HCT116 (cell line): ENCODE measurements around the gene CDH4. TPM values are rescaled to one million over a fixed set of nuclear protein-coding genes. Genes with fewer than 3 reads are reported as not detected.

Experiments
- ATAC-seq: fragments of 200-7000 bp; cut with Tn5 transposase; 2 replicates; pipeline ENCODE4 v1.9.1; 2020; ENCODE audit warnings: mild to moderate bottlenecking, moderate library complexity
- BruUV-seq: library from RNA; stranded (reverse); fragments of 400-500 nt; replicated peaks from 2 replicates; lab custom pipeline; 2021; lab: Mats Ljungman, UMichigan
- CTCF ChIA-PET: fragments of 300-600 bp; sonication (Branson Sonifier 250); formaldehyde crosslinking; loops from one replicate; lab custom pipeline; 2021; ENCODE audit warnings: antibody characterized with exemption; lab: Charles Lee
- POLR2A ChIA-PET: fragments of 300-600, 350-600 bp; sonication (Branson Sonifier 250); formaldehyde crosslinking; loops from one replicate; lab custom pipeline; 2021; ENCODE audit warnings: antibody characterized with exemption; lab: Charles Lee
- RAD21 ChIA-PET, 2 experiments: fragments of 300-600 bp; sonication (Branson Sonifier 250); formaldehyde crosslinking; loops; one replicate each; lab custom pipeline; 2023; ENCODE audit warnings: low total read pairs in 2 of 2; ENCODE audit not compliant: uncharacterized antibody in 2 of 2, unreplicated experiment in 2 of 2, low non-redundant PET in 1 of 2; lab: Charles Lee
- DNase-seq: peaks from one replicate; pipeline ENCODE4 v3.0.0-alpha.2; 2010; ENCODE audit warnings: low read depth, low spot score
- H2AFZ ChIP-seq: fragments of 200-600 bp; shearing (Covaris generic), sonication (generic); 2 replicates; pipeline ENCODE4 v1.6.1; 2017; ENCODE audit warnings: low read depth, mixed run types, mixed read lengths, antibody characterized with exemption, low read length; ENCODE audit not compliant: poor library complexity, severe bottlenecking
- H3K27ac ChIP-seq: 2 replicates; pipeline ENCODE4 v1.5.1; 2012; ENCODE audit warnings: low read depth, low read length
- H3K27me3 ChIP-seq: fragments of 200-600 bp; sonication (generic); 2 replicates; pipeline ENCODE4 v1.6.1; 2016; ENCODE audit warnings: mixed run types, low read length, mixed read lengths; ENCODE audit not compliant: insufficient read depth
- H3K36me3 ChIP-seq, 2 experiments: fragments of 200-500 bp in 1 of 2; fragments of 200-600 bp in 1 of 2; sonication (Bioruptor generic) in 1 of 2; sonication (generic) in 1 of 2; 2 replicates each; pipeline versions ENCODE4 v1.5.1 to v1.6.1; 2014 to 2016; ENCODE audit warnings: low read length in 2 of 2, inconsistent platforms in 1 of 2, mixed read lengths in 1 of 2, mixed run types in 1 of 2; ENCODE audit not compliant: insufficient read depth in 2 of 2, control insufficient read depth in 1 of 2
- H3K4me1 ChIP-seq, 2 experiments: fragments of 200-600 bp in 1 of 2; sonication (generic) in 1 of 2; 2 replicates each; pipeline versions ENCODE4 v1.5.1 to v1.6.1; 2012 to 2017; ENCODE audit warnings: low read length in 2 of 2, inconsistent platforms in 1 of 2, mild to moderate bottlenecking in 1 of 2, mixed read lengths in 1 of 2, mixed run types in 1 of 2, moderate library complexity in 1 of 2; ENCODE audit not compliant: insufficient read depth in 2 of 2, control insufficient read depth in 1 of 2
- H3K4me2 ChIP-seq: fragments of 200-600 bp; sonication (generic); 2 replicates; pipeline ENCODE4 v1.6.1; 2017; ENCODE audit warnings: mixed run types, low read length, mixed read lengths
- H3K4me3 ChIP-seq, 2 experiments: fragments of 200-600 bp in 1 of 2; sonication (generic) in 1 of 2; replicated peaks in 1 of 2; 2 replicates each; pipeline ENCODE4 v1.5.1; 2011 to 2016; ENCODE audit warnings: low read length in 2 of 2, control low read depth in 1 of 2, low read depth in 1 of 2, mild to moderate bottlenecking in 1 of 2, mixed read lengths in 1 of 2, mixed run types in 1 of 2
- H3K79me2 ChIP-seq: fragments of 200-600 bp; sonication (generic); 2 replicates; pipeline ENCODE4 v1.6.1; 2017; ENCODE audit warnings: mild to moderate bottlenecking, mixed run types, low read length, moderate library complexity, mixed read lengths; ENCODE audit not compliant: insufficient read depth
- H3K9ac ChIP-seq: fragments of 200-600 bp; sonication (generic); 2 replicates; pipeline ENCODE4 v1.6.1; 2016; ENCODE audit warnings: low read length, mixed read lengths
- H3K9me2 ChIP-seq: fragments of 200-600 bp; sonication (generic), shearing (Covaris generic); 2 replicates; pipeline ENCODE4 v1.6.1; 2017; ENCODE audit warnings: mixed run types, mild to moderate bottlenecking, moderate library complexity; ENCODE audit not compliant: insufficient read depth
- H3K9me3 ChIP-seq, 2 experiments: fragments of 200-500 bp in 1 of 2; fragments of 200-600 bp in 1 of 2; sonication (Bioruptor generic) in 1 of 2; sonication (generic) in 1 of 2; 2 replicates each; pipeline ENCODE4 v1.6.1; 2014 to 2017; ENCODE audit warnings: low read length in 2 of 2, mixed read lengths in 2 of 2, inconsistent platforms in 1 of 2, low read depth in 1 of 2, mild to moderate bottlenecking in 1 of 2, mixed run types in 1 of 2, moderate library complexity in 1 of 2; ENCODE audit not compliant: control insufficient read depth in 1 of 2, insufficient read depth in 1 of 2
- H4K20me1 ChIP-seq: fragments of 200-600 bp; sonication (generic), shearing (Covaris generic); 2 replicates; pipeline ENCODE4 v1.6.1; 2017; ENCODE audit warnings: mixed run types, mild to moderate bottlenecking, moderate library complexity; ENCODE audit not compliant: insufficient read depth
- CBX3 ChIP-seq: IDR thresholded peaks from 2 replicates; pipeline ENCODE4 v1.6.1; 2012; ENCODE audit warnings: low read depth
- CEBPB ChIP-seq: IDR thresholded peaks from 2 replicates; pipeline ENCODE4 v1.6.1; 2012; ENCODE audit warnings: low read depth
- EGR1 ChIP-seq: IDR thresholded peaks from 2 replicates; pipeline ENCODE4 v1.6.1; 2012; ENCODE audit warnings: low read depth
- EZH2 ChIP-seq: fragments of 200-600 bp; sonication (generic); IDR thresholded peaks from 2 replicates; pipeline ENCODE4 v1.6.1; 2017; ENCODE audit warnings: antibody characterized with exemption, mixed run types
- EZH2phosphoT487 ChIP-seq: fragments of 200-600 bp; IDR thresholded peaks from 2 replicates; pipeline ENCODE4 v1.6.1; 2018; ENCODE audit warnings: antibody characterized with exemption, borderline replicate concordance
- JUND ChIP-seq: IDR thresholded peaks from 2 replicates; pipeline ENCODE4 v1.6.1; 2012
- POLR2A ChIP-seq: IDR thresholded peaks from 2 replicates; pipeline ENCODE4 v1.7.0; 2011; ENCODE audit warnings: borderline replicate concordance; ENCODE audit not compliant: insufficient read depth, insufficient read length; ENCODE audit errors: extremely low read depth
- POLR2AphosphoS5 ChIP-seq: IDR thresholded peaks from 2 replicates; pipeline ENCODE4 v1.6.1; 2011; ENCODE audit warnings: mild to moderate bottlenecking, low read depth, low read length, moderate library complexity
- RAD21 ChIP-seq: IDR thresholded peaks from 2 replicates; pipeline ENCODE4 v1.6.1; 2012; ENCODE audit warnings: low read depth, mild to moderate bottlenecking
- SIN3A ChIP-seq: IDR thresholded peaks from 2 replicates; pipeline ENCODE4 v1.6.1; 2012; ENCODE audit warnings: low read depth
- SP1 ChIP-seq: IDR thresholded peaks from 2 replicates; pipeline ENCODE4 v1.6.1; 2012; ENCODE audit warnings: low read depth
- TCF7L2 ChIP-seq: IDR thresholded peaks from 2 replicates; pipeline ENCODE4 v1.7.0; 2011; ENCODE audit warnings: borderline replicate concordance, inconsistent platforms; ENCODE audit not compliant: insufficient read depth, insufficient read length; ENCODE audit errors: extremely low read depth
- YY1 ChIP-seq: IDR thresholded peaks from 2 replicates; pipeline ENCODE4 v1.6.1; 2011; ENCODE audit warnings: low read length, low read depth, moderate library complexity, mild to moderate bottlenecking; ENCODE audit not compliant: insufficient replicate concordance; ENCODE audit errors: extremely low read depth
- ZFX ChIP-seq: fragments of 450-650 bp; IDR thresholded peaks from 2 replicates; pipeline ENCODE4 v1.6.1; 2017
- intact Hi-C: fragments of 100-400 bp; cut with micrococcal nuclease; formaldehyde crosslinking; loops from 2 replicates; pipeline ENCODE4 v1.10.0; 2022
- total RNA-seq: library from RNA; stranded (reverse); gene quantifications from one replicate; pipeline ENCODE4 v1.2.1, GENCODE V29; 2021; ENCODE audit not compliant: unreplicated experiment
- TF ChIP-seq, protein P1 (sequence below): IDR thresholded peaks from 2 replicates; pipeline ENCODE4 v1.6.1; 2012
- TF ChIP-seq, protein P2 (sequence below): IDR thresholded peaks from 2 replicates; pipeline ENCODE4 v1.6.1; 2012; ENCODE audit warnings: low read depth
- TF ChIP-seq, protein P3 (sequence below): IDR thresholded peaks from 2 replicates; pipeline ENCODE4 v1.6.1; 2011; ENCODE audit warnings: mild to moderate bottlenecking, low read length, moderate library complexity; ENCODE audit not compliant: insufficient replicate concordance; ENCODE audit errors: extremely low read depth

CDH4 gene
- total RNA-seq, 1 experiment from 2014 or later = not detected

DNA sequence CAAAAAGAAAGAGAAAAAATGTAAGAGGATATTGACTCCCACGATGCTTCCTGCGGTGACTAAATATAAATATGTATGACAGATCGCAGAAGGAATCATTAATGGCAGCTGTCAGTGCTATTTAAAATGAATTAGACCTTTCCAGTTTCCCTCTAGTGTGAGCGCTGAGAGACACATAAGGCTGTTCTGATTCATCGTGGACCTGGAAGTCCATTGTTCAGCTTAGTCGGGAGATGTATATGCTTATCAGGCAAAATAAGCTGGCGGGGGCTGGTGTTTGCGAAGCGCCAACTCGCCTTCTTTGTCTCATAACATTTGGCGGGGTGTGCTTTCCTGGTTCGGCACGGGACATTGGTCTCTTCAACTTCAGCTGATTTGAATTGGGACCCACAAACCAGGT lies 95.4 kb downstream of the CDH4 start:
- ChIA-PET POLR2A (no interaction called here), CTCF (no interaction called here), RAD21 (no interaction called here)
- BruUV-seq = no TSS peak
- intact Hi-C loops = no loop called here
- DNase-seq (no peak), ATAC-seq (no peak)
- Histone ChIP-seq H3K9ac (no peak overlapping the region), H3K4me2 (no peak overlapping the region), H3K36me3 (no peaks in the 10 kb centered on the region), H2AFZ (no peak overlapping the region), H4K20me1 (no peaks in the 10 kb centered on the region), H3K27me3 (no peaks in the 10 kb centered on the region), H3K4me3 (no peak overlapping the region), H3K79me2 (no peaks in the 10 kb centered on the region), H3K9me3 (peaks cover 0 to 5% of the 10 kb centered on the region in 2 experiments; a peak in 1 of 4 replicates), H3K27ac (no peak overlapping the region), H3K9me2 (no peaks in the 10 kb centered on the region), H3K4me1 (no peaks in the 10 kb centered on the region)
- TF ChIP-seq, protein P1, sequence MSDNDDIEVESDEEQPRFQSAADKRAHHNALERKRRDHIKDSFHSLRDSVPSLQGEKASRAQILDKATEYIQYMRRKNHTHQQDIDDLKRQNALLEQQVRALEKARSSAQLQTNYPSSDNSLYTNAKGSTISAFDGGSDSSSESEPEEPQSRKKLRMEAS = no peak
- TF ChIP-seq SIN3A (no peak), RAD21 (no peak), EGR1 (no peak), SP1 (no peak), EZH2phosphoT487 (no peak), EZH2 (no peak), ZFX (no peak), JUND (no peak), CBX3 (no peak), POLR2A (no peak), CEBPB (no peak), YY1 (no peak), POLR2AphosphoS5 (no peak), TCF7L2 (no peak)
- TF ChIP-seq, protein P2, sequence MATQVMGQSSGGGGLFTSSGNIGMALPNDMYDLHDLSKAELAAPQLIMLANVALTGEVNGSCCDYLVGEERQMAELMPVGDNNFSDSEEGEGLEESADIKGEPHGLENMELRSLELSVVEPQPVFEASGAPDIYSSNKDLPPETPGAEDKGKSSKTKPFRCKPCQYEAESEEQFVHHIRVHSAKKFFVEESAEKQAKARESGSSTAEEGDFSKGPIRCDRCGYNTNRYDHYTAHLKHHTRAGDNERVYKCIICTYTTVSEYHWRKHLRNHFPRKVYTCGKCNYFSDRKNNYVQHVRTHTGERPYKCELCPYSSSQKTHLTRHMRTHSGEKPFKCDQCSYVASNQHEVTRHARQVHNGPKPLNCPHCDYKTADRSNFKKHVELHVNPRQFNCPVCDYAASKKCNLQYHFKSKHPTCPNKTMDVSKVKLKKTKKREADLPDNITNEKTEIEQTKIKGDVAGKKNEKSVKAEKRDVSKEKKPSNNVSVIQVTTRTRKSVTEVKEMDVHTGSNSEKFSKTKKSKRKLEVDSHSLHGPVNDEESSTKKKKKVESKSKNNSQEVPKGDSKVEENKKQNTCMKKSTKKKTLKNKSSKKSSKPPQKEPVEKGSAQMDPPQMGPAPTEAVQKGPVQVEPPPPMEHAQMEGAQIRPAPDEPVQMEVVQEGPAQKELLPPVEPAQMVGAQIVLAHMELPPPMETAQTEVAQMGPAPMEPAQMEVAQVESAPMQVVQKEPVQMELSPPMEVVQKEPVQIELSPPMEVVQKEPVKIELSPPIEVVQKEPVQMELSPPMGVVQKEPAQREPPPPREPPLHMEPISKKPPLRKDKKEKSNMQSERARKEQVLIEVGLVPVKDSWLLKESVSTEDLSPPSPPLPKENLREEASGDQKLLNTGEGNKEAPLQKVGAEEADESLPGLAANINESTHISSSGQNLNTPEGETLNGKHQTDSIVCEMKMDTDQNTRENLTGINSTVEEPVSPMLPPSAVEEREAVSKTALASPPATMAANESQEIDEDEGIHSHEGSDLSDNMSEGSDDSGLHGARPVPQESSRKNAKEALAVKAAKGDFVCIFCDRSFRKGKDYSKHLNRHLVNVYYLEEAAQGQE = no peak
- TF ChIP-seq, protein P3, sequence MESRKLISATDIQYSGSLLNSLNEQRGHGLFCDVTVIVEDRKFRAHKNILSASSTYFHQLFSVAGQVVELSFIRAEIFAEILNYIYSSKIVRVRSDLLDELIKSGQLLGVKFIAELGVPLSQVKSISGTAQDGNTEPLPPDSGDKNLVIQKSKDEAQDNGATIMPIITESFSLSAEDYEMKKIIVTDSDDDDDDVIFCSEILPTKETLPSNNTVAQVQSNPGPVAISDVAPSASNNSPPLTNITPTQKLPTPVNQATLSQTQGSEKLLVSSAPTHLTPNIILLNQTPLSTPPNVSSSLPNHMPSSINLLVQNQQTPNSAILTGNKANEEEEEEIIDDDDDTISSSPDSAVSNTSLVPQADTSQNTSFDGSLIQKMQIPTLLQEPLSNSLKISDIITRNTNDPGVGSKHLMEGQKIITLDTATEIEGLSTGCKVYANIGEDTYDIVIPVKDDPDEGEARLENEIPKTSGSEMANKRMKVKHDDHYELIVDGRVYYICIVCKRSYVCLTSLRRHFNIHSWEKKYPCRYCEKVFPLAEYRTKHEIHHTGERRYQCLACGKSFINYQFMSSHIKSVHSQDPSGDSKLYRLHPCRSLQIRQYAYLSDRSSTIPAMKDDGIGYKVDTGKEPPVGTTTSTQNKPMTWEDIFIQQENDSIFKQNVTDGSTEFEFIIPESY = no peak
